ENCODE measurements around the gene CA7.

The CA7 gene

DNA sequence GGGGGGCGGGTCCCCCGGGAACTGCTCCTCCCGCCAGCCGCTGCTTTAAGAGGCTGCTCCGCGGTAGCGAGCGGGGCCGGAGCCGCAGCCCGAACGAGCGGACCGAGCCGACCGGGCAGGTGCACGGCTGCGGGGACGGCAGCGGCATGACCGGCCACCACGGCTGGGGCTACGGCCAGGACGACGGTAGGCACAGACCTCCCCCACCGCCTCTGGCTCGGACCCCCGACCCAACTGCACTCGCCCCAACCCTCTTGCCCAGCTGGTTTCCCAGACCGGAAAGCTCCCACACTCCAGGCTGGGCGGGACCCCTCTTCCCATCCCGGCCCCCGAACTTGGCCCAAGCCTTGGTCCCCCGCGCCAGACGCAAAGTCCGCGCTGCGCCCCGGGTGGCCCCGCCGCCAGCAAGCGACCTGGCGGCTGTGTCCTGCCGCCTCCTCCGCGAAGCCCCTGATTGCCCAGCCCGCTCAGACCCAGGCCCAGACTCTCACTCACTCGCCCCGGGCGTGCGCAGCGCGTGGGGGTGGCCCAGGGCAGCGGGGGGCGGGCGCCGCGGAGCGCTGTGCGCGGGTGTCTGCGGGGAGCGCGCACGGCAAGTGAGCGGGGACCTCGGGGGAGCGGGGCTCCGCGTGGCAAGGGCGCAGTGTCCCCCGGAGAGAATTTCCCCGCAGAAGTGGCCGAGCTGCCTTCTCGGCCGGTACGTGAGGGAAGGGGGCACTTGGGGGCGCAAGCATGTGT, at the start of gene CA7:
TSS of gene CA7 (plus strand) at position 73 of the 738 bp plus-strand sequence. CDS start at position 147, 74 bp downstream.
- no peak for DNase-seq

DNA sequence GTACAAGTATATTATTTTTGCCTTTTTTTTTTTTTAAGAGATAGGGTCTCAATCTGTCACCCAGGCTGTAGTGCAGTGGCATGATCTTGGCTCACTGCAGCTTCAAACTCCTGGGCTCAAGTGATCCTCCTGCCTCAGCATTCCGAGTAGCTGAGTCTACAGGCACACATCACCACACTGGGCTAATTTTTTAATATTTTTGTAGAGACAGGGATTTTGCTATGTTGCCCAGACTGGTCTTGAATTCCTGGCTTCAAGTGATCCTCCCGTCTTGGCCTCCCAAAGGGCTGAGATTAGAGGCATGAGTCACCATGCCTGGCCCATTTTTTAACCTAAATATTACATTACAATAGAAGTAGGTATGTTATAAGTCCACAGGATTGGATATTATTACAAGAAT, 46.1 kb upstream of the CA7 start:
- DNase-seq, result no peak

DNA sequence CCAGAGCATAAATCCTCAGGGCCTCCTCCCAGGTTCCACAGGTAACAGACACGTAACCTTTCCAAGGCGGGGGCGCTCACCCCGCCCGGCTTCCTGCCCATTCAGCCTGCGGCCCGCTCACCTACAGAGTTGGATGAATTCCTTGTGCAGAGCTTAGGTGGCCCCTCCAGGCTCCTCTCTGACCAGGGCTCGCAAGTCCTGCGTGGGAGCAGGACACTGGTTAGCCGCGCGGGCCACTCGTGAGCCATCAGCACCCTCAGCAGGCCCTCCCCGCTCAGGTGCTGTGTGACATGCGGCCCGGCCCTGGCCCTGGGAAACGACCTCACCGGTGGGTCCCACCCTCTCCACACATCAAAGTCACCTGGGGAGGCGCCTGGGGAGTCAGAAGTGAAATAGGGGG, 43.4 kb upstream of the CA7 start:
- no peak for DNase-seq

DNA sequence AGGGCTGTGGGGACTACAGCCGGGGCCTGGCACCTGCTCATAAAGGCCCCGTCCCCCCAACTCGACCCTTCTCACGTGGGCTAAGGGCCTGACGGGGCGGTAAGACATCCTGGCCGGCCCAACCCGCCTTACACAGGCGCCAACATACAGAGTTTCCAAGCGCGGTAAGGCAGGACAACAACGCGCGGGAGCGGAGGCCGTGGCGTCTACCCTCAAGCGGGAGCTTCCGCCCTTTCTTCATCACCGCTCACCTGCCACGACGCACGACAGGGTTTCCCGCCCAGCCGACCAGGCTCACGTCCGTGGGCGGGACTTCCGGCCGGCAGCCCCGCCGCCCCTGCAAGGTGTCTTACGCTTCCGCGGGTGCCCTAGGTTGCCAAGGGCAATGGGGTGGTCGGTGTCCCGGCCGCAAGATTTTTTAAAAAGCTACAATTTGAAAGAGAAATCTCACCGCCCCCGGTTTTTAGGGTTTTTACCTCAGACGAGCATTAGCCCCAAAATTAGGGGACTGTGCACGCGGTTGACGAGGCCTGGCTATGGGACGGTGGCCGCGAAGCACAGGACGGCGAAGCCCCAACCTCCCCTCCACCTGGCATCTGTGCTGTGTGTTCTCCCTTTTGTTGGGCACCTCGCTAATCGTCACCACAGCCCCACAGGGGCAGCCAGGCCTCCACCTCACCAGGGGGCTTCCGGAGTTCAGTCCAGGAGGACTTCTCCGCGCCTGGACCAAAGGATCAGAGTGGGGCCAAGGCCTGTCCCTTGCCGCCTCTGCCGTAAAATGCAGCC, 42.7 kb upstream of the CA7 start, which contains the start of gene TERB1:
TSS of gene TERB1 (minus strand) at position 265 of the 786 bp plus-strand sequence. CDS start 4,786 bp downstream, outside the sequence.
- DNase-seq, result no peak

- no peak for DNase-seq
Measured at GRCh38 chr16:66802159-66802558, 42.1 kb upstream of the CA7 start.

- no peak for DNase-seq
Measured at GRCh38 chr16:66809765-66810164, 34.4 kb upstream of the CA7 start.

GRCh38 chr16:66810391-66810790, 33.8 kb upstream of the CA7 start:
- no peak for DNase-seq

- DNase-seq, result no peak
Measured at GRCh38 chr16:66811043-66811442, 33.2 kb upstream of the CA7 start.

DNA sequence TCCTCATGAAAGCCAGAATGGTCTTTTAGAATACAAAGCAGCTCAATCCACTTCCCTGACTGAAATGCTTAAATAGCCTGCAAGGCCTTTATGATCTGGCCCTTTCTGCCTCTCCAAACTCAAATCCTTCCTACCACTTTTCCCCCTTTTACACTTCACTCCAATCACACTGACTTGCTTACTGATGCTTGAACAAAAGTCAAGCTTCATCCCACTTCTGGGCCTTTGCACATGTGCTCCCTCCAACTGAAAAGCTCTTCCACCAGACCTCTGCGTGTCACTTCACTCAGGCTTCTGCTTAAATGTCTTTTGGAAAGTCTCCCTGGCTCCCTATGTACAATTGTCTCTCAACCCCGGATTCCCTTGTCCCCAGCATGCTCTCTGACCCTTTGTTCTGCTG, 29.5 kb upstream of the CA7 start:
- DNase-seq, result no peak

- DNase-seq, result no peak
Measured at GRCh38 chr16:66824006-66824405, 20.2 kb upstream of the CA7 start.

GRCh38 chr16:66830422-66831404, 13.5 kb upstream of the CA7 start, which contains the start of gene NAE1:
NAE1 (minus strand) TSS chr16:66830976; CDS start chr16:66830899, 77 bp downstream.
- DNase-seq, result peak; percentile 92 to 95

GRCh38 chr16:66832190-66832589, 12.0 kb upstream of the CA7 start:
- DNase-seq, result no peak

- peak in 1 of 2 experiments; percentile 14 for DNase-seq
Measured at GRCh38 chr16:66832661-66833305, 11.4 kb upstream of the CA7 start.

DNA sequence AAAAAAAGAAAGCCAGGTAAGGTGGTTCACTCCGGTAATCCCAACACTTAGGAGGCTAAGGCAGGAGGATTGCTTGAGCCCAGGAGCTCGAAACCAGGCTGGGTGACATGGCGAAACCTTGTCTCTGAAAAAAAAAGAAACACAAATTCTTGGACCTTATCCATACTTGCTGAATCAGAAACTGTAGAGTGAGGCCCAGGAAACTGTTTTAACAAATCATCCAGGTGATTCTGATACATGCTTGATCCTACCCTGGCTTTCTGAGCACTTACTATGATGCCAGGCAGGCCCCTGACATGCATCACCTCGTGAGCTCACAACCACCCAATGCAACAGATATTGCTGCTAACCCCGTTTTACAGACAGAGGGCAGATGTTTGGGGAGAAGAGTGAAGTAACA, 9.5 kb upstream of the CA7 start:
- DNase-seq, result no peak

DNA sequence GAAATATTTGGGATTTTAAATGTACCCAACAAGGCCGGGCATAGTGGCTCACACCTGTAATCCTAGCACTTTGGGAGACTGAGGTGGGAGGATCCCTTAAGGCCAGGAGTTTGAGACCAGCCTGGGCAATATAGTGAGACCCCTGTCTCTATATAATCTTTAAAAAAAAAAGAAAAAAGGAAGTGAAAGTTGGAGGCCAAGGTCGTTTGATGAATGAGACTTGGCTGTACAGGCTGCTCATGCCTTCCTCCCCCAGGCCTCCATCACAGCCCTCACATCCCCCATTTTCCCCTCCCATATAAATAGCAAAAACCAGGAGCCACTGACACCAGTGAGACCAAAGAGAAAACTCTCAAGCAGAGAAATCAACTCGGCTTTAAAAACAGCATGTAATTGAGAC, 3.3 kb upstream of the CA7 start:
- no peak for DNase-seq

DNA sequence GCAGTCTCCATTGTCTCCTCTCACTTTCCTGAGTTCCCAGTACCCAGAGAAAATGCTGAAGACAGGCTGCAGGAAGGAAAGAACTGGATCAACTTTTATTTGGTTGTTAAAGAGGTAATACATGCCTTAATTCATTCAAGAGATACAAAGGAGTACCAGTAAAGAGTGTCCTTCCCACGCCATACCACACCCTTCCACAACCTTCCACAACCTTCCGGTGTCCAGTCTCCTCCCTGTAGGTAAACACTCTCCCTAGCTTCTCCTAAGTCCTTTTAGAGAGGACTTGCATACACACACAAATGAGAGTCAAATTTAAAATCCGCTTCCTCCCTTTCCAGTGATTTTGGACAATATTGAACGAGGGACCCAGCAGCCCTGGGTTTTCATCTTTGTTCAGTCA, 2.8 kb upstream of the CA7 start:
- DNase-seq, result no peak

DNA sequence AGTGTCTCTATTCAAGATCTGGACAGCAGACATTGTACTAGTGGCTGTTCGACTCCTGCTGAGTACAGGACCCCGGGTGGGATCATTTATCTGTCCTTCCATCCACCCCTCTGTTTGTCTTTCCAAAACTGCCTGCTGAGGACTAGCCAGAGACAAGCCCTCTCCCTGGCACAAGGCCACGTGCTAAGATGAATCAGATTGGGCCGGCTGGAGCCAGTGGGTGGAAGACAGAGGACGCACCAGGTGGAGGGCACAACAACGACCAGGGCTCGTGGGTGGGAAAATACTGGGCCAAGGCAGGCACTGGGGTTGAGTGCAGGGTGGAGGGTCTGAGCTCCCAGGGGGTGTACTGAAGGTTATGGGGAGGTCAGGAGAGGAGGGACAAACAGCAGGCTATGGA, 1.4 kb upstream of the CA7 start:
- DNase-seq, result peak in 1 of 2 experiments; percentile 10

DNA sequence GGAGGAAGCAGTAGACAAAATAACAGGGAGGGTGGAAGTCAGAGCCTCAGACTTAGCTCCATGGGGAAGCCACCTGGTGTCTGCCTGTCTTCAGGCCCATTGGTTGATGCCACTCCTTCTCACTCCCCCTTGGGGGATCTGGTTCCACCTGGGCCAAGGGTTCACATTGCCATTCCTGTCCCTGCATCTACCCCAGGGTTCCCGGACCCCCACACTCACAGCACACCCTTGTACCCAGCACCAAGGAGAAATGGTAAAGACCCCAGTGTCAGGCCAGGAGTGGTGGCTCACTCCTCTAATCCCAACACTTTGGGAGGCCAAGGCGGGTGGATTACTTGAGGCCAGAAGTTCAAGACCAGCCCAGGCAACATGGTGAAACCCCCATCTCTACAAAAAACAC, 1.0 kb upstream of the CA7 start:
- DNase-seq, result peak in 1 of 2 experiments; percentile 7

DNA sequence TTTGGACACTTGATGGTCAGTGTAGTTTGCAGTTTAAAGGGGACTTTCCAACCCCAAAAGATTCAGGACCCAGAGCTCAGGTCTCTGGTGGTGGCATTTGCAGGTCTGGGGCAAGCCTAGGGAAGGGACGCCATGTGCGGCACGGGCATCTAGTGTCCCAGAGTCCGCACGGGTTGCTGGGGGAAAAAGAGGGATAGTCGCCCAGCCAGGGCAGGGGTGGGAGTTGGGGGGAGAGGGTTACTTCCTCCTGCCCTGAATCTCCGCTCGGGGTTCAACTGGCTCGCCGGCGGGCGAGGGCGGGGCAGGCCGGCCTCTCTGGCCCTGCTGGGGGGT, 239 bp upstream of the CA7 start:
- no peak for DNase-seq

DNA sequence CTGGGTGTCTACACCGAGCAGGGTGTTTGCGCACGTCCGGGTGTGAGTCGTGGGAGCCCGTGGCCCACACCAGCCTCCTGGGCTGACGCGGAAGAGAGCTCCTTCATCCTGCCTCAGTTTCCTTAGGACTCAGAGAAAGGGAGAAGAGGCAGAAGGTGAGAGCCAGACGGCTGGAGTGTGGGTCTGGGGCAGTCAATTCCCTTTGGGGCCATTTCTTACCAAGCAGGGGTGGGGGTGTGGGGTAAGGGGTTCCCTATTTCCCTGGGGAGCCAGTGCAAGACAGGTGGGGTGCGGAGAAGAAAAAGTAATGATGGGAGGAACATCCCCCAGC, 831 bp downstream of the CA7 start:
- DNase-seq, result no peak

DNA sequence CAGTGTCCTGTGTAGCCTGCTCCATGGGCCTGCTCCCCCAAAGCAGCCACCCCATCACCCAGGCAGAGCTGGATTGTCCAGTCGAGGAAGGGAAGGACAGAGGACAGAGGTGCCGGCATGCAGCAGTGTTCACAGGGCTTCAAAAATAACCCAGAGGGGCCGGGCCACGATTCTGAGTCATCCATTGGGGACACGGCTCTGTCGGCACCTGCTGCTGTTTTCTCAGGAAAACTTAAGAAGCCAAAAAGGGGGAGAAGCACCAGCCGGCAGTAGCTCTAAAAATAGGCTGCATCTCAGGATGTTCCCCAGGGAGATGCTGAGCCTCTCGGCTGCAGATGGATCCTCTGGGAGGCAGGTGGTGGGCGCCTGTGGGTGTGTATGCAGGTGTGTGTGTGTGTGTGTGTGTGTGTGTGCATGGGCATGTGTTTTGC, 1.6 kb downstream of the CA7 start:
- DNase-seq, result no peak

DNA sequence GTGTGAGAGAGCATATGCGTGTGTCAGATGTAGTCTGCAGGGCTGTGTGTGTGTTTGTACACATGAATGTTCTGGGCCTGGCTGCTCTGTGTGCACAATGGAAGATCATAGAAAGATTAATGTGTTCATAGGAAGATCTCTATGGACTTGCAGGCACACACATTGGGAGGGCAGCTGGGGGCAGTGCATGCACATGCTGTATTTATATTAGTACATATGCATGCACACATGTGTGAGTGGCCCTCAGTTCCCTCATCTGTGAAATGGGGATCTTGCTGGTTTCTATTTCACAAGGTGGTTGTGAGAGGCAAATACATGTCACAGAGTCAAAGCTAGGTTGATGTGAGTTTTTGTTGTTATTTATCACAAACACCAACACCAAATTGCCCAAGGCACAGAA, 2.1 kb downstream of the CA7 start:
- no peak for DNase-seq

DNA sequence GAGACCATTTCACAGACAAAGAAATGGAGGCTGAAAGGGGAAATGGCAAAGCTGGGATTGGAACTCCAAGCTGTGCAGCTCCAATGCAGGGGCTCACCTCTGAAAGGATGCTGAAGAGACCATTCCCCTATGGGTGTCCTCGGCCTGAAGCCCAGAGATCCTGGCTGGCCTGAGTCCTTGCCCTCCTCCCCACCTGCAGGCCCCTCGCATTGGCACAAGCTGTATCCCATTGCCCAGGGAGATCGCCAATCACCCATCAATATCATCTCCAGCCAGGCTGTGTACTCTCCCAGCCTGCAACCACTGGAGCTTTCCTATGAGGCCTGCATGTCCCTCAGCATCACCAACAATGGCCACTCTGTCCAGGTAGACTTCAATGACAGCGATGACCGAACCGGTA, 2.6 kb downstream of the CA7 start:
- DNase-seq, result no peak
